Measurements from ENCODE around the gene NT5M.

NT5M gene

GRCh38 chr17:17320188-17320910 is 17.2 kb downstream of the NT5M start:
- TF ChIP-seq CTCF (IDR thresholded peaks at IDR 0.05; ENCODE audit: low read depth, low read length) = no peak
- Histone ChIP-seq H3K36me3 (no peaks in the 10 kb centered on the region; the same call in 1 of the 2 replicates), H3K9me3 (ENCODE audit: severe bottlenecking) (no peaks in the 10 kb centered on the region), H3K27ac (no peak overlapping the region), H3K4me3 (ENCODE audit: low read depth, low read length) (no peak overlapping the region), H3K27me3 (ENCODE audit: insufficient read depth, low read depth, severe bottlenecking) (no peaks in the 10 kb centered on the region)
- no peak for DNase-seq

DNA sequence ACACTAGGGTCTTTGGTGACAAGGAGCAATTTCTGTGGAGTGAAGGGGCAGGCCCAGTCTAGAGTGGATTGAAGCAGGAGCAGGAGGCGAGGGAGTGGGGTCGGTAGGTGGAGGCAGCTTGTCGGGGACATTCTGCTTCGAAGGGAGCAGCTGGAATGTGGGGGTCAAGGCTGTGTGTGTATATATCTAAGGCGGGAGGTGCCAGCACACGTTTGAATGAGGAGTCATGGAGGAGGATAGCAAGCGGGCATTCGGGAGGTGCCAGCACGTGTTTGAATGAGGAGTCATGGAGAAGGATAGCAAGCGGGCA is 17.7 kb downstream of the NT5M start:
- Histone ChIP-seq H3K27ac (no peak overlapping the region), H3K36me3 (no peaks in the 10 kb centered on the region; the same call in 1 of the 2 replicates), H3K4me3 (ENCODE audit: low read depth, low read length) (no peak overlapping the region), H3K9me3 (ENCODE audit: severe bottlenecking) (no peaks in the 10 kb centered on the region), H3K27me3 (ENCODE audit: insufficient read depth, low read depth, severe bottlenecking) (no peaks in the 10 kb centered on the region)
- DNase-seq = no peak
- TF ChIP-seq CTCF (IDR thresholded peaks at IDR 0.05; ENCODE audit: low read depth, low read length) = no peak

DNA sequence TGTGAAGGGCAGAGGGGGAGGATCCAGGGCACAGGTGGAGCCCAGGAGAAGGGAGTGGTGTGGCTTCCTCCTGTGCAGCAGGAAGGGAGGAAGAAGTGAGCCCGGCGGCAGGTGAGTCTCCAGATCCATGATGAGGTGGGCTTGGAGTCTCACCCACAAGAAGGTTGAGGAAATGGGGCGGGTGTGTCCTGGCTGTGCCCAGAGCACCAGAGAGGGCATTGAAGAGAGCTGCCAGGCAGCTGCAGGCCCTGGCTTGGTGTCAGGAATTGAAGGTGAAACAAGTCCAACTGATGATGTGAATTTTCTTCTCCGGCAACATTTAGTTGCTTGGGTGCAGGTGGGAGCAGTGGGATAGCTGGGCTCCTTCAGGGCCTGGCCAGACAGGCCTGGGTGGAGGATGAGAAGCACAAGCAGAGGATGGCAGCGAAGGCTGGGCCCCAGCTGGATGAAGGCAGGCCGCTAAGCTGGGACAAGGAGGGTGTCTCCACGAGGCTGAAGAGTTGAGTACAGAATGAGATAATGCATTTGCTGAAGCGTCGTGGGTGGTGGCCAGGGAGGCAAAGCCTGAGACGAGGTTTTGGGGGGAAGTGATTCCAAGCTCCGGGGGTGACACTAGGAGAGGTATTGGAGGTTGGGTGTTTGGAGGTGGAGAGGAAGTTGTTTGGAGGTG is 18.3 kb downstream of the NT5M start:
- no peaks in the 10 kb centered on the region; the same call in 1 of the 2 replicates for H3K36me3 ChIP-seq
- DNase-seq = no peak
- H3K27me3 ChIP-seq (ENCODE audit: insufficient read depth, low read depth, severe bottlenecking) = no peaks in the 10 kb centered on the region
- no peaks in the 10 kb centered on the region for H3K9me3 ChIP-seq (ENCODE audit: severe bottlenecking)
- no peak for TF ChIP-seq CTCF (IDR thresholded peaks at IDR 0.05; ENCODE audit: low read depth, low read length)
- no peak overlapping the region for H3K4me3 ChIP-seq (ENCODE audit: low read depth, low read length)
- H3K27ac ChIP-seq = no peak overlapping the region

GRCh38 chr17:17322516-17323510 is 19.6 kb downstream of the NT5M start:
- no peaks in the 10 kb centered on the region for H3K27me3 ChIP-seq (ENCODE audit: insufficient read depth, low read depth, severe bottlenecking)
- no peak for DNase-seq
- no peak overlapping the region for H3K4me3 ChIP-seq (ENCODE audit: low read depth, low read length)
- H3K36me3 ChIP-seq = no peaks in the 10 kb centered on the region; the same call in 1 of the 2 replicates
- no peak overlapping the region for H3K27ac ChIP-seq
- no peak for TF ChIP-seq CTCF (IDR thresholded peaks at IDR 0.05; ENCODE audit: low read depth, low read length)
- H3K9me3 ChIP-seq (ENCODE audit: severe bottlenecking) = no peaks in the 10 kb centered on the region

DNA sequence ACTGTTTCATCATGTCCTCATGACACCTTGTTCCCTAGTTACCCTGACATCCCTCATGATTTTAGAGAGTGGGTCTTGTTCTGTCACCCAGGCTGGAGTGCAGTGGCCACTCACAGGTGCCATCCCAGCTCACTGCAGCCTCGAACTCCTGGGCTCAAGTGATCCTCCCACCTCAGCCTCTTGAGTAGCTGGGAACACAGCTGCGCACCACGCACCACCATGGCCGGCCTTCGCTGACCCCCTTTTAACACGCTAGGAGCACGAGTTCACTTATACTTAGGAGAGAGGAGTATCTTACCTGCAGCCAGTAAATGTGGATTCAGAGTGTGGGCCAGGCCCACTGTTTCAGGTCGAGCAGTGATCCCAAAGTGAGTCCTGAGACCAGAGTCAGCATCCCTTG is 21.4 kb downstream of the NT5M start:
- no peaks in the 10 kb centered on the region for H3K9me3 ChIP-seq (ENCODE audit: severe bottlenecking)
- TF ChIP-seq CTCF (IDR thresholded peaks at IDR 0.05; ENCODE audit: low read depth, low read length) = no peak
- H3K4me3 ChIP-seq (ENCODE audit: low read depth, low read length) = no peak overlapping the region
- H3K27ac ChIP-seq = no peak overlapping the region
- H3K36me3 ChIP-seq = no peaks in the 10 kb centered on the region; the same call in 1 of the 2 replicates
- no peak for DNase-seq
- no peaks in the 10 kb centered on the region for H3K27me3 ChIP-seq (ENCODE audit: insufficient read depth, low read depth, severe bottlenecking)
